GM23248 (cell line): Measurements from ENCODE around the gene SNX6. TPM values are rescaled to one million over a fixed set of nuclear protein-coding genes. Genes with fewer than 3 reads are reported as not detected.
"Not testable (repeated sequence)": the region's sequence is repeated elsewhere in the genome, so short reads cannot be mapped to it uniquely, and the experiment has no call there.

Experiments used
- DNase-seq: peaks from one replicate; pipeline ENCODE4 v3.0.0-alpha.2; 2015
- H2AFZ ChIP-seq: fragments of 200-600 bp; sonication (generic); 2 replicates; pipeline ENCODE4 v1.6.1; 2016; ENCODE audit warnings: antibody characterized with exemption
- H3F3A ChIP-seq: fragments of 200-600 bp; sonication (generic); 2 replicates; pipeline ENCODE4 v1.6.1; 2016; ENCODE audit warnings: mild to moderate bottlenecking, antibody characterized with exemption, mixed run types; ENCODE audit not compliant: insufficient read depth
- H3K27ac ChIP-seq: fragments of 200-600 bp; sonication (generic); 2 replicates; pipeline ENCODE4 v1.5.1; 2016; ENCODE audit warnings: mild to moderate bottlenecking
- H3K27me3 ChIP-seq: fragments of 200-600 bp; sonication (generic); replicated peaks from 2 replicates; pipeline ENCODE4 v1.6.1; 2016; ENCODE audit warnings: mild to moderate bottlenecking; ENCODE audit not compliant: insufficient read depth
- H3K36me3 ChIP-seq: fragments of 200-600 bp; sonication (generic); 2 replicates; pipeline ENCODE4 v1.6.1; 2016; ENCODE audit warnings: low read depth, mild to moderate bottlenecking
- H3K4me1 ChIP-seq: fragments of 200-600 bp; sonication (generic); 2 replicates; pipeline ENCODE4 v1.6.1; 2016; ENCODE audit warnings: mild to moderate bottlenecking; ENCODE audit not compliant: insufficient read depth
- H3K4me2 ChIP-seq: fragments of 200-600 bp; sonication (generic); one replicate; pipeline ENCODE4 v1.6.1; 2016; ENCODE audit warnings: mild to moderate bottlenecking; ENCODE audit not compliant: unreplicated experiment
- H3K4me3 ChIP-seq: fragments of 200-600 bp; sonication (generic); 2 replicates; pipeline ENCODE4 v1.5.1; 2016; ENCODE audit warnings: mild to moderate bottlenecking
- H3K79me2 ChIP-seq: fragments of 200-600 bp; sonication (generic); 2 replicates; pipeline ENCODE4 v1.6.1; 2016; ENCODE audit warnings: mild to moderate bottlenecking; ENCODE audit not compliant: insufficient read depth
- H3K9ac ChIP-seq: fragments of 200-600 bp; sonication (generic); 2 replicates; pipeline ENCODE4 v1.6.1; 2016; ENCODE audit warnings: mild to moderate bottlenecking
- H3K9me2 ChIP-seq: fragments of 200-600 bp; sonication (generic); 2 replicates; pipeline ENCODE4 v1.6.1; 2016; ENCODE audit warnings: mixed run types, mild to moderate bottlenecking, moderate library complexity; ENCODE audit not compliant: insufficient read depth
- H3K9me3 ChIP-seq: fragments of 200-600 bp; sonication (generic); one replicate; pipeline ENCODE4 v1.6.1; 2017; ENCODE audit warnings: low read depth
- H4K20me1 ChIP-seq: fragments of 200-600 bp; sonication (generic); 2 replicates; pipeline ENCODE4 v1.6.0; 2016; ENCODE audit not compliant: insufficient read depth
- EZH2 ChIP-seq: fragments of 200-600 bp; sonication (generic); IDR thresholded peaks from 2 replicates; pipeline ENCODE4 v1.6.1; 2018; ENCODE audit warnings: antibody characterized with exemption, mild to moderate bottlenecking; ENCODE audit not compliant: insufficient read depth, poor library complexity, severe bottlenecking
- EZH2phosphoT487 ChIP-seq: fragments of 200-600 bp; sonication (generic); IDR thresholded peaks from 2 replicates; pipeline ENCODE4 v1.6.1; 2018; ENCODE audit warnings: antibody characterized with exemption, moderate library complexity, mild to moderate bottlenecking, low read depth; ENCODE audit not compliant: insufficient read depth
- WGBS, 2 experiments: methylation state at CpG; one replicate each; pipeline ENCODE4 v1.1.6; 2015 to 2017; ENCODE audit warnings: low lambda C conversion rate in 2 of 2, low coverage in 1 of 2; ENCODE audit errors: missing lambda C conversion rate in 2 of 2; 5-methylcytosine and 5-hydroxymethylcytosine counted together
- in situ Hi-C: fragments of 300-500 bp; cut with MboI; formaldehyde crosslinking; loops from 2 replicates; pipeline ENCODE4 v1.15.0; 2020
- polyA plus RNA-seq: library from polyadenylated mRNA; unstranded; fragments of >200 nt; fragmentation: Nextera tagmentation; extraction: Ambion mirVana; gene quantifications from 2 replicates; pipeline ENCODE4 v1.2.1, GENCODE V29; 2016
- total RNA-seq: library from RNA; depleted of rRNA; stranded (reverse); fragments of >200 nt; shearing (Covaris generic); gene quantifications from 2 replicates; pipeline ENCODE4 v1.2.3, GENCODE V29; 2014

SNX6 gene
- total and polyA plus RNA-seq, 2 experiments from 2014 or later, result 187 to 287 TPM

GRCh38 chr14:34643361-34643760, 13.4 kb upstream of the SNX6 start:
- Histone ChIP-seq H3K9me3 (no peaks in the 10 kb centered on the region), H2AFZ (no peak overlapping the region), H3K27me3 (no peaks in the 10 kb centered on the region), H4K20me1 (no peaks in the 10 kb centered on the region), H3K27ac (no peak overlapping the region), H3K79me2 (no peaks in the 10 kb centered on the region), H3K9ac (no peak overlapping the region), H3K36me3 (no peaks in the 10 kb centered on the region), H3F3A (no peaks in the 10 kb centered on the region), H3K9me2 (no peaks in the 10 kb centered on the region), H3K4me1 (no peaks in the 10 kb centered on the region), H3K4me3 (no peak overlapping the region), H3K4me2 (no peak overlapping the region)
- 93 to 94% methylated on average over 6 of the region's 6 CpGs for WGBS, 2 experiments
- TF ChIP-seq EZH2phosphoT487 (no peak), EZH2 (no peak)
- in situ Hi-C loops, result no loop called here
- DNase-seq, result no peak

GRCh38 chr14:34642595-34642994, 12.6 kb upstream of the SNX6 start:
- Histone ChIP-seq H3K27me3 (no peaks in the 10 kb centered on the region), H3K4me3 (no peak overlapping the region), H3K4me2 (no peak overlapping the region), H3K79me2 (no peaks in the 10 kb centered on the region), H3K4me1 (no peaks in the 10 kb centered on the region), H3F3A (no peaks in the 10 kb centered on the region), H3K36me3 (no peaks in the 10 kb centered on the region), H2AFZ (no peak overlapping the region), H3K9me2 (no peaks in the 10 kb centered on the region), H3K9ac (no peak overlapping the region), H3K9me3 (no peaks in the 10 kb centered on the region), H3K27ac (no peak overlapping the region), H4K20me1 (no peaks in the 10 kb centered on the region)
- WGBS, 2 experiments, result 70 to 77% methylated on average over 3 of the region's 3 CpGs
- no peak for DNase-seq
- in situ Hi-C loops, result no loop called here
- no peak for TF ChIP-seq EZH2
- no peak for TF ChIP-seq EZH2phosphoT487

- Histone ChIP-seq H4K20me1 (no peaks in the 10 kb centered on the region), H3K4me1 (no peaks in the 10 kb centered on the region), H3K4me3 (no peak overlapping the region), H3F3A (no peaks in the 10 kb centered on the region), H3K9me3 (no peaks in the 10 kb centered on the region), H3K79me2 (no peaks in the 10 kb centered on the region), H3K9me2 (no peaks in the 10 kb centered on the region), H3K9ac (no peak overlapping the region), H3K27me3 (no peaks in the 10 kb centered on the region), H3K4me2 (no peak overlapping the region), H3K36me3 (no peaks in the 10 kb centered on the region), H2AFZ (no peak overlapping the region), H3K27ac (no peak overlapping the region)
- in situ Hi-C loops, result no loop called here
- no peak for TF ChIP-seq EZH2
- no peak for TF ChIP-seq EZH2phosphoT487
- no peak for DNase-seq
- 93 to 97% methylated on average over 1 of the region's 1 CpG for WGBS, 2 experiments
These were observed 10.9 kb upstream of the SNX6 start for GRCh38 chr14:34640826-34641225.

- WGBS, 2 experiments, result 71 to 75% methylated on average over 9 of the region's 9 CpGs
- DNase-seq, result not testable (repeated sequence)
These were observed 4.4 kb upstream of the SNX6 start for GRCh38 chr14:34634360-34634771.

GRCh38 chr14:34633742-34634141, 3.8 kb upstream of the SNX6 start:
- Histone ChIP-seq H3K9ac (no peak overlapping the region), H3K4me3 (no peak overlapping the region), H3F3A (no peaks in the 10 kb centered on the region), H3K4me2 (no peak overlapping the region), H4K20me1 (no peaks in the 10 kb centered on the region), H2AFZ (no peak overlapping the region), H3K4me1 (no peaks in the 10 kb centered on the region), H3K27me3 (no peaks in the 10 kb centered on the region), H3K9me2 (no peaks in the 10 kb centered on the region), H3K9me3 (no peaks in the 10 kb centered on the region), H3K79me2 (peaks cover 17% of the 10 kb centered on the region), H3K27ac (no peak overlapping the region), H3K36me3 (no peaks in the 10 kb centered on the region)
- DNase-seq, result no peak
- TF ChIP-seq EZH2 (no peak), EZH2phosphoT487 (no peak)
- in situ Hi-C loops, result no loop called here
- 95 to 96% methylated on average over 1 of the region's 1 CpG for WGBS, 2 experiments

More at GRCh38 chr14:34634360-34634771, 4.4 kb upstream of the SNX6 start:
- H3K4me1 ChIP-seq, H2AFZ ChIP-seq, H3K36me3 ChIP-seq, in situ Hi-C loops, H3F3A ChIP-seq, H3K4me2 ChIP-seq, H3K9me3 ChIP-seq, H3K9ac ChIP-seq, H3K4me3 ChIP-seq, H3K27ac ChIP-seq, H3K27me3 ChIP-seq, H4K20me1 ChIP-seq, H3K9me2 ChIP-seq: not testable (repeated sequence)
- H3K79me2 ChIP-seq, result peaks cover 11% of the 10 kb centered on the region
